Natural killer cell (primary cell): ENCODE results near the gene TSEN54. TPM values are rescaled to one million over a fixed set of nuclear protein-coding genes. Genes with fewer than 3 reads are reported as not detected.

ENCODE experiments used
- ATAC-seq, 3 donors: fragments of 150-1000 bp in 2 of 3; fragments of 200-7000 bp in 1 of 3; cut with Tn5 transposase; 1 replicate in 1 of 3; 2 replicates in 2 of 3; pipeline ENCODE4 v1.10.0; 2021; ENCODE audit warnings: mild to moderate bottlenecking in 2 of 3, moderate library complexity in 2 of 3
- DNase-seq, 2 donors: peaks; one replicate each; pipeline versions ENCODE4 v3.0.0 to v3.0.0-alpha.2; 2013 to 2021; ENCODE audit warnings: mixed read lengths in 1 of 2
- H3K27ac ChIP-seq: one replicate; pipeline ENCODE4 v1.5.1; 2013; ENCODE audit warnings: mild to moderate bottlenecking, low read length
- H3K27me3 ChIP-seq: one replicate; pipeline ENCODE4 v1.6.1; 2013; ENCODE audit warnings: low read length; ENCODE audit not compliant: control insufficient read depth, insufficient read depth
- H3K36me3 ChIP-seq: one replicate; pipeline ENCODE4 v1.6.1; 2013; ENCODE audit warnings: low read length; ENCODE audit not compliant: control insufficient read depth, insufficient read depth
- H3K4me1 ChIP-seq: one replicate; pipeline ENCODE4 v1.6.1; 2013; ENCODE audit warnings: low read length; ENCODE audit not compliant: control insufficient read depth, insufficient read depth
- H3K4me3 ChIP-seq: one replicate; pipeline ENCODE4 v1.5.1; 2013; ENCODE audit warnings: low read length
- H3K9me3 ChIP-seq: one replicate; pipeline ENCODE4 v1.6.1; 2013; ENCODE audit warnings: low read length; ENCODE audit not compliant: control insufficient read depth, insufficient read depth
- H3K27ac Mint-ChIP-seq, 2 donors: one replicate each; pipeline ENCODE4 v1.8.0; 2022; ENCODE audit warnings: mild to moderate bottlenecking in 2 of 2, mixed read lengths in 2 of 2, moderate library complexity in 1 of 2
- H3K27me3 Mint-ChIP-seq, 2 donors: one replicate each; pipeline ENCODE4 v1.8.0; 2022; ENCODE audit warnings: low read depth in 2 of 2, mixed read lengths in 2 of 2
- H3K36me3 Mint-ChIP-seq: one replicate; pipeline ENCODE4 v1.8.0; 2022; ENCODE audit warnings: mixed read lengths
- H3K4me1 Mint-ChIP-seq, 2 donors: one replicate each; pipeline ENCODE4 v1.8.0; 2022; ENCODE audit warnings: mixed read lengths in 2 of 2
- H3K4me3 Mint-ChIP-seq: one replicate; pipeline ENCODE4 v1.8.0; 2022; ENCODE audit warnings: mild to moderate bottlenecking, moderate library complexity, mixed read lengths
- H3K9me3 Mint-ChIP-seq, 2 donors: one replicate each; pipeline ENCODE4 v1.8.0; 2022; ENCODE audit warnings: mixed read lengths in 2 of 2
- CTCF ChIP-seq: fragments of 200-600 bp; IDR thresholded peaks from one replicate; pipeline ENCODE4 v1.8.0; 2022; ENCODE audit warnings: antibody characterized with exemption
- WGBS: methylation state at CpG from one replicate; pipeline ENCODE4 v1.1.7; 2013; ENCODE audit warnings: missing lambda C conversion rate; ENCODE audit not compliant: insufficient coverage; 5-methylcytosine and 5-hydroxymethylcytosine counted together
- intact Hi-C: fragments of 100-400 bp; cut with micrococcal nuclease; formaldehyde crosslinking; loops from one replicate; pipeline ENCODE4 v1.14.2; 2022
- total RNA-seq, 4 donors: library from RNA; stranded (reverse); fragments of 120-200 nt in 1 of 4; gene quantifications; one replicate each; pipeline versions ENCODE4 v1.2.3 to v1.2.4, GENCODE V29; 2013 to 2022

TSEN54 gene
- total RNA-seq, 3 donors from 2014 or later (not counting 1 experiment from before 2014, with no cell fraction given), result 180 to 224 (median 186) TPM

- H3K27me3 ChIP-seq, result no peaks in the 10 kb centered on the region
- peaks cover 12% of the 10 kb centered on the region for H3K4me1 ChIP-seq
- DNase-seq, result no peak
- H3K27me3 Mint-ChIP-seq, result no peaks in the 10 kb centered on the region
- no peaks in the 10 kb centered on the region for H3K9me3 Mint-ChIP-seq
- no peak overlapping the region for H3K27ac Mint-ChIP-seq
- no peak for ATAC-seq
- 91% methylated on average over 14 of the region's 16 CpGs for WGBS
- H3K27ac ChIP-seq, result no peak overlapping the region
- no peaks in the 10 kb centered on the region for H3K9me3 ChIP-seq
- peaks cover 7 to 18% of the 10 kb centered on the region in 2 donors for H3K4me1 Mint-ChIP-seq
- no peak overlapping the region for H3K4me3 ChIP-seq
- H3K4me3 Mint-ChIP-seq, result no peak overlapping the region
- no peaks in the 10 kb centered on the region for H3K36me3 ChIP-seq
- intact Hi-C loops, result no loop called here
- no peak for TF ChIP-seq CTCF
- no peaks in the 10 kb centered on the region for H3K36me3 Mint-ChIP-seq
These were observed 34.0 kb upstream of the TSEN54 start for GRCh38 chr17:75482098-75482942.

GRCh38 chr17:75485688-75486087, 30.6 kb upstream of the TSEN54 start:
- Histone ChIP-seq H3K9me3 (no peaks in the 10 kb centered on the region), H3K27ac (no peak overlapping the region), H3K27me3 (no peaks in the 10 kb centered on the region), H3K4me1 (peaks cover 26% of the 10 kb centered on the region), H3K4me3 (no peak overlapping the region), H3K36me3 (peaks cover 1% of the 10 kb centered on the region)
- WGBS, result 97% methylated on average over 12 of the region's 12 CpGs
- Mint-ChIP-seq H3K4me1 (peaks cover 13 to 24% of the 10 kb centered on the region in 2 donors), H3K36me3 (no peaks in the 10 kb centered on the region), H3K9me3 (no peaks in the 10 kb centered on the region), H3K27ac (peak overlapping the region in 1 of 2 donors; percentile 95), H3K4me3 (no peak overlapping the region), H3K27me3 (no peaks in the 10 kb centered on the region)
- no peak for TF ChIP-seq CTCF
- DNase-seq, result no peak
- intact Hi-C loops, result no loop called here
- ATAC-seq, result no peak

- Mint-ChIP-seq H3K4me1 (peaks cover 13 to 20% of the 10 kb centered on the region in 2 donors), H3K4me3 (no peak overlapping the region), H3K36me3 (no peaks in the 10 kb centered on the region), H3K27me3 (no peaks in the 10 kb centered on the region), H3K9me3 (no peaks in the 10 kb centered on the region), H3K27ac (peak overlapping the region; percentile 92 to 95)
- Histone ChIP-seq H3K36me3 (peaks cover 6% of the 10 kb centered on the region), H3K9me3 (no peaks in the 10 kb centered on the region), H3K4me1 (peaks cover 26% of the 10 kb centered on the region), H3K27ac (no peak overlapping the region), H3K4me3 (no peak overlapping the region), H3K27me3 (no peaks in the 10 kb centered on the region)
- intact Hi-C loops, result no loop called here
- DNase-seq (no peak), ATAC-seq (no peak)
- no peak for TF ChIP-seq CTCF
- WGBS, result 94% methylated on average over 14 of the region's 14 CpGs
These were observed 30.2 kb upstream of the TSEN54 start for GRCh38 chr17:75486151-75486550.
